CD4-positive, alpha-beta T cell (primary cell): Measurements from ENCODE around the gene NCKAP5. TPM values are rescaled to one million over a fixed set of nuclear protein-coding genes. Genes with fewer than 3 reads are reported as not detected.

Experiments
- ATAC-seq: fragments of 200-7000 bp; cut with Tn5 transposase; one replicate; pipeline ENCODE4 v1.10.0; 2022; ENCODE audit warnings: mild to moderate bottlenecking; ENCODE audit not compliant: poor library complexity
- CTCF ChIA-PET: fragments of 350-600 bp; sonication (Branson Sonifier 250); formaldehyde crosslinking; loops from one replicate; lab custom pipeline; 2021; ENCODE audit warnings: antibody characterized with exemption, inconsistent platforms; lab: Charles Lee
- POLR2A ChIA-PET: fragments of 350-600 bp; sonication (Branson Sonifier 250); formaldehyde crosslinking; loops from one replicate; lab custom pipeline; 2021; ENCODE audit warnings: antibody characterized with exemption, inconsistent platforms; lab: Charles Lee
- DNase-seq, 14 experiments: peaks; one replicate each; pipeline ENCODE4 v3.0.0-alpha.2; 2013 to 2020; ENCODE audit warnings: mixed read lengths in 2 of 14
- H3K27ac ChIP-seq, 2 donors: one replicate each; pipeline versions ENCODE4 v1.5.1 to v1.7.0; 2013; ENCODE audit warnings: low read length in 2 of 2, low read depth in 1 of 2, mild to moderate bottlenecking in 1 of 2
- H3K27me3 ChIP-seq, 2 experiments: 1 replicate in 1 of 2; 2 replicates in 1 of 2; pipeline versions ENCODE4 v1.6.1 to v1.7.0; 2013; ENCODE audit warnings: low read length in 2 of 2, control low read depth in 1 of 2, mild to moderate bottlenecking in 1 of 2, moderate library complexity in 1 of 2; ENCODE audit not compliant: insufficient read depth in 2 of 2, control insufficient read depth in 1 of 2
- H3K36me3 ChIP-seq: one replicate; pipeline ENCODE4 v1.6.1; 2013; ENCODE audit warnings: low read length, control low read depth; ENCODE audit not compliant: insufficient read depth
- H3K4me1 ChIP-seq: one replicate; pipeline ENCODE4 v1.6.1; 2013; ENCODE audit warnings: low read length, control low read depth; ENCODE audit not compliant: insufficient read depth
- H3K4me3 ChIP-seq: one replicate; pipeline ENCODE4 v1.5.1; 2013; ENCODE audit warnings: mild to moderate bottlenecking, low read length, moderate library complexity
- H3K9me3 ChIP-seq, 2 experiments: 1 replicate in 1 of 2; 2 replicates in 1 of 2; pipeline versions ENCODE4 v1.6.1 to v1.7.0; 2013; ENCODE audit warnings: low read length in 2 of 2, mild to moderate bottlenecking in 2 of 2, control low read depth in 1 of 2, moderate library complexity in 1 of 2; ENCODE audit not compliant: control insufficient read depth in 1 of 2, insufficient read depth in 1 of 2
- H3K27ac Mint-ChIP-seq: one replicate; pipeline ENCODE4 v1.8.0; 2020; ENCODE audit warnings: mixed read lengths
- H3K27me3 Mint-ChIP-seq: one replicate; pipeline ENCODE4 v1.8.0; 2021; ENCODE audit warnings: mixed read lengths
- H3K36me3 Mint-ChIP-seq: one replicate; pipeline ENCODE4 v1.8.0; 2021; ENCODE audit warnings: low read depth, mixed read lengths
- H3K4me1 Mint-ChIP-seq: one replicate; pipeline ENCODE4 v1.8.0; 2021; ENCODE audit warnings: low read depth, mixed read lengths
- H3K4me3 Mint-ChIP-seq: one replicate; pipeline ENCODE4 v1.8.0; 2020; ENCODE audit warnings: mild to moderate bottlenecking, mixed read lengths
- H3K9me3 Mint-ChIP-seq: one replicate; pipeline ENCODE4 v1.8.0; 2020; ENCODE audit warnings: mixed read lengths
- intact Hi-C, 2 experiments: fragments of 100-400 bp; cut with DNase I in 1 of 2; cut with micrococcal nuclease in 1 of 2; formaldehyde crosslinking; loops; one replicate each; pipeline versions ENCODE4 v1.15.1 to v1.9.0; 2023 to 2025; cut with DNase I, micrococcal nuclease
- total RNA-seq, 174 experiments: library from RNA in 2 of 174; stranded (reverse) in 2 of 174; gene quantifications; one replicate each; pipeline ENCODE4 v1.2.3 and lab custom pipeline; 2021 to 2026
- TF ChIP-seq, protein P1 (sequence below): fragments of 200-600 bp; IDR thresholded peaks from one replicate; pipeline ENCODE4 v1.8.0; 2022; ENCODE audit warnings: antibody characterized with exemption, mild to moderate bottlenecking

Gene NCKAP5
- total RNA-seq, 2 experiments from 2014 or later = not detected

DNA sequence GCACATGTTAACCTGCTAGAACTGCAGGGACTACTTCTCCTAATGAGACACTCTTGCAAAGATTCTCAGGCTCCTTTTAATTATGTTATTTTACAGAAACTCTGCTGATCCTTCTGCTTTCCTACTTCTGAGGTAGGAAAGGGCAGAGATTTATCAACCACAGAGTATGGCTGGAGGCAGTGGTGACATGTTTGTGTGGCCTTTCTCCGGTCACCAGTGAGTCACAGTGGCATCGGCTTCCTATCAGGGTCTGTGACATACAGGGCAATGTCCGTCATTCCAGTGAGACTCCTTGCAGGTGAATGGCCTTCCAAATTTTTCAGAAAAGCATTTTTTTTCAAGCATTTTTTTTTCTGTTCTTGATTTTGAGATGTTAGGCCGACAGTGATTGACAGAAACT is 717.6 kb downstream of the NCKAP5 start:
- Mint-ChIP-seq H3K4me3 (no peak overlapping the region), H3K4me1 (no peaks in the 10 kb centered on the region), H3K9me3 (no peaks in the 10 kb centered on the region), H3K36me3 (no peaks in the 10 kb centered on the region), H3K27ac (no peak overlapping the region), H3K27me3 (no peaks in the 10 kb centered on the region)
- no peaks in the 10 kb centered on the region for H3K27me3 ChIP-seq
- ATAC-seq = no peak
- H3K36me3 ChIP-seq = no peaks in the 10 kb centered on the region
- H3K9me3 ChIP-seq = peaks cover 0 to 4% of the 10 kb centered on the region in 2 experiments
- H3K27ac ChIP-seq = no peak overlapping the region
- ChIA-PET CTCF (no interaction called here), POLR2A (no interaction called here)
- no peak for DNase-seq
- intact Hi-C loops = no loop called here
- no peaks in the 10 kb centered on the region for H3K4me1 ChIP-seq
- TF ChIP-seq, protein P1, sequence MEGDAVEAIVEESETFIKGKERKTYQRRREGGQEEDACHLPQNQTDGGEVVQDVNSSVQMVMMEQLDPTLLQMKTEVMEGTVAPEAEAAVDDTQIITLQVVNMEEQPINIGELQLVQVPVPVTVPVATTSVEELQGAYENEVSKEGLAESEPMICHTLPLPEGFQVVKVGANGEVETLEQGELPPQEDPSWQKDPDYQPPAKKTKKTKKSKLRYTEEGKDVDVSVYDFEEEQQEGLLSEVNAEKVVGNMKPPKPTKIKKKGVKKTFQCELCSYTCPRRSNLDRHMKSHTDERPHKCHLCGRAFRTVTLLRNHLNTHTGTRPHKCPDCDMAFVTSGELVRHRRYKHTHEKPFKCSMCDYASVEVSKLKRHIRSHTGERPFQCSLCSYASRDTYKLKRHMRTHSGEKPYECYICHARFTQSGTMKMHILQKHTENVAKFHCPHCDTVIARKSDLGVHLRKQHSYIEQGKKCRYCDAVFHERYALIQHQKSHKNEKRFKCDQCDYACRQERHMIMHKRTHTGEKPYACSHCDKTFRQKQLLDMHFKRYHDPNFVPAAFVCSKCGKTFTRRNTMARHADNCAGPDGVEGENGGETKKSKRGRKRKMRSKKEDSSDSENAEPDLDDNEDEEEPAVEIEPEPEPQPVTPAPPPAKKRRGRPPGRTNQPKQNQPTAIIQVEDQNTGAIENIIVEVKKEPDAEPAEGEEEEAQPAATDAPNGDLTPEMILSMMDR = no peak
- no peak overlapping the region for H3K4me3 ChIP-seq

DNA sequence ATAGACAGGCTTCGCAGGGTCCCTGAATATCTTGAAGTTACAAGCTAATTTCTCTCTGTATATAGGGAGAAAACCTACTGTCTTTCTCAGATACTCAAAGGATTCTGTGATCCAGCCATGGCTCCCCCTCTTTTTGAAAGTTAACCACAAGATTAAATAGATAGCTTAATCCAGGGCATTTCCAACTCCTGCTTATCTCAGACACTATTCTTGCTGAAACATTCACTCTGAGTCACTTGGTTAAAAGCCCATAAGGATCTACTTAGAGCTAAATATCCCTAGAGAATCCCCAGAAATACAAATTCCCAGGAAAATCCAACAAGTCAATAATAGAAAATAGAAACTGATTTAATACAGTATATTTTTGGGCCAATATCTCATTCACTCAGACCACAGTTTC is 719.1 kb downstream of the NCKAP5 start:
- CTCF ChIA-PET = no interaction called here
- Histone ChIP-seq H3K36me3 (no peaks in the 10 kb centered on the region), H3K27me3 (no peaks in the 10 kb centered on the region), H3K4me1 (no peaks in the 10 kb centered on the region), H3K4me3 (no peak overlapping the region), H3K9me3 (no peaks in the 10 kb centered on the region), H3K27ac (no peak overlapping the region)
- H3K27ac Mint-ChIP-seq = no peak overlapping the region
- H3K9me3 Mint-ChIP-seq = no peaks in the 10 kb centered on the region
- H3K27me3 Mint-ChIP-seq = no peaks in the 10 kb centered on the region
- ATAC-seq (no peak), DNase-seq (no peak)
- H3K36me3 Mint-ChIP-seq = no peaks in the 10 kb centered on the region
- intact Hi-C loops = no loop called here
- TF ChIP-seq, protein P1 = no peak
- no peaks in the 10 kb centered on the region for H3K4me1 Mint-ChIP-seq
- POLR2A ChIA-PET = no interaction called here
- H3K4me3 Mint-ChIP-seq = no peak overlapping the region

DNA sequence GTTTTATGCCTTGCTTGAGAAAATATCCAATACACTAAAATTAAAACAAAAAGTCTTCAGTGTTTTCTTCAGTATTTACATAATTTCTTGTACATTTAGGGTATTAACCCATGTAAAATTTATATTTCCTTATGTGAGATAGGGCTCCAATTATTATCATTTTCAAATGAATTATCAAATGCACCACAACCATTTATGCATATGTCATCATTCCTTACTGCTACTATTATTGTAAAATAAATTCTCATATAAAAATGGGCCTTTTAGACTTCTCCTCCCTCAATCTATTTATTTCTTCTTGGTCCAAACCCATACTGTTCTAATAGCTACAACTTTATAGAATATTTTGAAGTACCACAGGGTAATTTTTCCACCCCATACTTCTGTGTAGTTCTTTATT is 722.9 kb downstream of the NCKAP5 start:
- Mint-ChIP-seq H3K27ac (no peak overlapping the region), H3K4me3 (no peak overlapping the region), H3K4me1 (no peaks in the 10 kb centered on the region), H3K36me3 (no peaks in the 10 kb centered on the region), H3K27me3 (no peaks in the 10 kb centered on the region), H3K9me3 (no peaks in the 10 kb centered on the region)
- H3K27me3 ChIP-seq = no peaks in the 10 kb centered on the region
- intact Hi-C loops = no loop called here
- DNase-seq (no peak), ATAC-seq (no peak)
- H3K9me3 ChIP-seq = no peaks in the 10 kb centered on the region
- no peak overlapping the region for H3K27ac ChIP-seq
- H3K4me1 ChIP-seq = no peaks in the 10 kb centered on the region
- no peaks in the 10 kb centered on the region for H3K36me3 ChIP-seq
- ChIA-PET CTCF (no interaction called here), POLR2A (no interaction called here)
- TF ChIP-seq, protein P1 = no peak
- H3K4me3 ChIP-seq = no peak overlapping the region
